NOMO-1 (cell line): ENCODE data around the gene NOTUM.

Experiments used
- DNase-seq, 2 experiments: peaks; one replicate each; lab custom pipeline; 2025; ENCODE audit not compliant: unreplicated experiment in 2 of 2; lab: John Stamatoyannopoulos, UW

NOTUM gene

GRCh38 chr17:81980122-81980521 is 19.1 kb upstream of the NOTUM start:
- DNase-seq = no peak

GRCh38 chr17:81978524-81979298 is 17.7 kb upstream of the NOTUM start:
- DNase-seq = no peak

GRCh38 chr17:81977211-81977808 is 16.3 kb upstream of the NOTUM start, which contains the start of gene ASPSCR1:
TSS of gene ASPSCR1 (plus strand) at chr17:81977629. CDS start at chr17:81977647, 18 bp downstream.
- DNase-seq = peak; percentile 65 to 80

- DNase-seq = no peak
Measured at GRCh38 chr17:81976332-81977210, 15.6 kb upstream of the NOTUM start.

GRCh38 chr17:81973432-81973831 is 12.4 kb upstream of the NOTUM start:
- DNase-seq = no peak

GRCh38 chr17:81968850-81969812 is 8.1 kb upstream of the NOTUM start:
- DNase-seq = no peak

- DNase-seq = no peak
Measured at GRCh38 chr17:81968396-81968745, 7.4 kb upstream of the NOTUM start.

- DNase-seq = peak; percentile 83 to 86
Measured at GRCh38 chr17:81967533-81968395, 6.8 kb upstream of the NOTUM start.

- DNase-seq = no peak
Measured at GRCh38 chr17:81967244-81967532, 6.2 kb upstream of the NOTUM start.

GRCh38 chr17:81966343-81967243 is 5.6 kb upstream of the NOTUM start:
- DNase-seq = peak; percentile 73 to 95

GRCh38 chr17:81964081-81964849 is 3.3 kb upstream of the NOTUM start:
- no peak for DNase-seq

GRCh38 chr17:81962499-81963441 is 1.8 kb upstream of the NOTUM start:
- DNase-seq = no peak

- DNase-seq = no peak
Measured at GRCh38 chr17:81961521-81962498, 823 bp upstream of the NOTUM start.

GRCh38 chr17:81960130-81960958 is 643 bp downstream of the NOTUM start:
- no peak for DNase-seq
